Stimulated activated CD8-positive, alpha-beta memory T cell treated with anti-CD3 and anti-CD28 coated beads, Interleukin-4, amount 100 ng/mL, for 4 hours (primary cell): ENCODE data around the gene HSPA6.
"Not testable (repeated sequence)": the region's sequence is repeated elsewhere in the genome, so short reads cannot be mapped to it uniquely, and the experiment has no call there.

ENCODE experiments used
- DNase-seq, 2 donors: peaks; one replicate each; pipeline ENCODE4 v3.0.0-alpha.2; 2020; ENCODE audit warnings: low read depth in 2 of 2, low spot score in 1 of 2

Gene HSPA6

GRCh38 chr1:161502641-161503393, 21.5 kb upstream of the HSPA6 start:
- no peak for DNase-seq

GRCh38 chr1:161503394-161503748, 21.0 kb upstream of the HSPA6 start:
- no peak for DNase-seq

GRCh38 chr1:161505686-161506085, 18.7 kb upstream of the HSPA6 start:
- no peak for DNase-seq

GRCh38 chr1:161506336-161507223, 17.8 kb upstream of the HSPA6 start:
- no peak for DNase-seq

GRCh38 chr1:161510477-161510876, 13.9 kb upstream of the HSPA6 start:
- DNase-seq, result no peak

- no peak for DNase-seq
Observed at GRCh38 chr1:161511018-161511755, 13.2 kb upstream of the HSPA6 start.

GRCh38 chr1:161511756-161512060, 12.6 kb upstream of the HSPA6 start:
- no peak for DNase-seq

GRCh38 chr1:161512636-161513447, 11.5 kb upstream of the HSPA6 start:
- DNase-seq, result not testable (repeated sequence)

- DNase-seq, result not testable (repeated sequence)
Observed at GRCh38 chr1:161513448-161513780, 10.9 kb upstream of the HSPA6 start.

GRCh38 chr1:161513953-161514352, 10.4 kb upstream of the HSPA6 start:
- not testable (repeated sequence) for DNase-seq

GRCh38 chr1:161523041-161523816, 1.1 kb upstream of the HSPA6 start:
- not testable (repeated sequence) for DNase-seq

GRCh38 chr1:161524742-161525291, 477 bp downstream of the HSPA6 start:
- DNase-seq, result not testable (repeated sequence)

- not testable (repeated sequence) for DNase-seq
Observed at GRCh38 chr1:161525321-161525720, 981 bp downstream of the HSPA6 start.

- not testable (repeated sequence) for DNase-seq
Observed at GRCh38 chr1:161525918-161526317, 1.6 kb downstream of the HSPA6 start.

- not testable (repeated sequence) for DNase-seq
Observed at GRCh38 chr1:161528550-161528949, 4.2 kb downstream of the HSPA6 start.

- DNase-seq, result not testable (repeated sequence)
Observed at GRCh38 chr1:161529463-161530104, 5.2 kb downstream of the HSPA6 start.

GRCh38 chr1:161530158-161530557, 5.8 kb downstream of the HSPA6 start:
- peak; percentile 41 to 62 for DNase-seq

GRCh38 chr1:161530671-161531641, 6.6 kb downstream of the HSPA6 start:
- peak; percentile 76 to 95 for DNase-seq
